Measurements from ENCODE around the gene RHBDL2.
"Not testable (repeated sequence)": the region's sequence is repeated elsewhere in the genome, so short reads cannot be mapped to it uniquely, and the experiment has no call there.

The RHBDL2 gene

DNA sequence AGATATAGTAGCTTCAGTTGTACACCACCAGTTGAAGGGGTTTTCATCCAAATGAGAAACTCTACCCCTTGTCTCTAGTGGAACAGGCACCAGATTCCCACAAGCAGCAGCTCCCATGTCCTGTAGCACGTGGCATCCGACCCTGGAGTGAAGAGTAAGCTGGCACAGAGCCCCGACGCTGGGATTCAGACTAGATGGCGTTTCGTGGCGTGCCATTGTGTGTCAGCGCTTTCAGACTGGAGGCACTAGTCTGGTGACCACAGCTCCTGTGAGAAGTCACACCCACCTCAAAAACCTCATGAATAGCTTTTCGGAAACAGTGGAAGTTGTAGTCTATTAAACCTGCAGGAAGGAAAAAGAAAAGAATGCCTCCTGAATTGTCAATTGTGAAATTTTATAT is 102.3 kb downstream of the RHBDL2 start:
- no peak for DNase-seq (ENCODE audit: low read depth)
- H3K4me3 ChIP-seq (ENCODE audit: low read depth, low read length) = no peak overlapping the region

DNA sequence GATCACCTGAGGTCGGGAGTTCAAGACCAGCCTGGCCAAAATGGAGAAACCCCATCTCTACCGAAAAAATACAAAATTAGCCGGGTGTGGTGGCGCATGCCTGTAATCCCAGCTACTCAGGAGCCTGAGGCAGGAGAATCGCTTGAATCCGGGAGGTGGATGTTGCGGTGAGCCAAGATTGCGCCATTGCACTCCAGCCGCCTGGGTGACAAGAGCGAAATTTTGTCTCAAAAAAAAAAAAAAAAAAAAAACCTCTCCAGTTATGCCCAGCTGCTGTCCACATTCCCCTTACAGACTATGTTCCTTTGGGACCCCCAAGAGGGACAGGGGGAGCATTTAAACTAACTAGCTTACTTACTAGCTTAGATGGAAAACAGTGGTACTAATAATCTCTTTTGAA is 105.3 kb downstream of the RHBDL2 start:
- H3K4me3 ChIP-seq (ENCODE audit: low read depth, low read length); DNase-seq (ENCODE audit: low read depth): not testable (repeated sequence)

Measured in skeletal muscle cell (primary cell).